Measurements from ENCODE around the gene HUS1B. TPM values are rescaled to one million over a fixed set of nuclear protein-coding genes. Genes with fewer than 3 reads are reported as not detected.
"Not testable (repeated sequence)": the region's sequence is repeated elsewhere in the genome, so short reads cannot be mapped to it uniquely, and the experiment has no call there.

The HUS1B gene
- total RNA-seq = under 1 TPM; 0.34 to 0.95 TPM
- long read RNA-seq = 0 reads

- intact Hi-C loops (cut with DNase I, micrococcal nuclease) = no loop called here
- no peak for ATAC-seq
Observed at GRCh38 chr6:656460-657252, at the start of gene HUS1B. Gene HUS1B (minus strand): TSS chr6:657100. CDS start chr6:656944, 156 bp downstream.

GRCh38 chr6:706146-706545, 49.2 kb upstream of the HUS1B start:
- no peak for DNase-seq
- intact Hi-C loops (cut with DNase I, micrococcal nuclease) = no loop called here
- no peak for ATAC-seq

More at GRCh38 chr6:656460-657252, at the start of gene HUS1B:
- DNase-seq = no peak

GRCh38 chr6:705047-705446, 48.1 kb upstream of the HUS1B start:
- ATAC-seq = no peak

GRCh38 chr6:704046-704445, 47.1 kb upstream of the HUS1B start:
- intact Hi-C loops (cut with DNase I, micrococcal nuclease) = no loop called here
- DNase-seq (no peak), ATAC-seq (no peak)

More at GRCh38 chr6:705047-705446, 48.1 kb upstream of the HUS1B start:
- intact Hi-C loops (cut with DNase I, micrococcal nuclease) = no loop called here
- DNase-seq = no peak

- intact Hi-C loops (cut with DNase I, micrococcal nuclease) = no loop called here
- DNase-seq (no peak), ATAC-seq (no peak)
Observed at GRCh38 chr6:703552-703951, 46.7 kb upstream of the HUS1B start.

GRCh38 chr6:701700-702479, 45.0 kb upstream of the HUS1B start:
- ATAC-seq = no peak
- intact Hi-C loops (cut with DNase I, micrococcal nuclease) = no loop called here

GRCh38 chr6:701215-701614, 44.3 kb upstream of the HUS1B start:
- intact Hi-C loops (cut with DNase I, micrococcal nuclease) = no loop called here
- ATAC-seq (no peak), DNase-seq (no peak)

More at GRCh38 chr6:701700-702479, 45.0 kb upstream of the HUS1B start:
- DNase-seq = no peak

- intact Hi-C loops (cut with DNase I, micrococcal nuclease) = no loop called here
- ATAC-seq (no peak), DNase-seq (no peak)
Observed at GRCh38 chr6:700490-700889, 43.6 kb upstream of the HUS1B start.

- intact Hi-C loops (cut with DNase I, micrococcal nuclease) = no loop called here
- ATAC-seq = no peak
- DNase-seq = no peak
Observed at GRCh38 chr6:699319-699718, 42.4 kb upstream of the HUS1B start.

- intact Hi-C loops (cut with DNase I, micrococcal nuclease); ATAC-seq; DNase-seq: not testable (repeated sequence)
Observed at GRCh38 chr6:694431-695126, 37.7 kb upstream of the HUS1B start.

GRCh38 chr6:693723-694009, 36.8 kb upstream of the HUS1B start:
- intact Hi-C loops (cut with DNase I, micrococcal nuclease) = no loop called here
- DNase-seq = no peak
- ATAC-seq = no peak

GRCh38 chr6:692858-693722, 36.2 kb upstream of the HUS1B start, which contains the start of gene EXOC2:
Gene EXOC2 (minus strand): TSS chr6:693139. CDS start chr6:637818, 55,321 bp downstream.
- DNase-seq (peak; percentile 85 to 91), ATAC-seq (peak; percentile 97)
- intact Hi-C loops (cut with DNase I, micrococcal nuclease) = no loop called here

- peak; percentile 36 to 63 for DNase-seq
- intact Hi-C loops (cut with DNase I, micrococcal nuclease) = no loop called here
- peak; percentile 75 for ATAC-seq
Observed at GRCh38 chr6:692356-692851, 35.5 kb upstream of the HUS1B start.

GRCh38 chr6:689223-689622, 32.3 kb upstream of the HUS1B start:
- intact Hi-C loops (cut with DNase I, micrococcal nuclease) = no loop called here
- ATAC-seq (no peak), DNase-seq (no peak)

- intact Hi-C loops (cut with DNase I, micrococcal nuclease) = no loop called here
- DNase-seq (no peak), ATAC-seq (no peak)
Observed at GRCh38 chr6:686497-686896, 29.6 kb upstream of the HUS1B start.

GRCh38 chr6:684831-685636, 28.1 kb upstream of the HUS1B start:
- intact Hi-C loops (cut with DNase I, micrococcal nuclease) = no loop called here
- no peak for DNase-seq
- ATAC-seq = no peak

GRCh38 chr6:683742-684440, 27.0 kb upstream of the HUS1B start:
- DNase-seq = no peak

More at GRCh38 chr6:683742-684440, 27.0 kb upstream of the HUS1B start:
- intact Hi-C loops (cut with DNase I, micrococcal nuclease) = no loop called here
- peak; percentile 24 for ATAC-seq

All from left colon (tissue), 2 donors.